HG03378 (cell line): ENCODE measurements around the gene SRSF8.

ENCODE experiments used
- ATAC-seq: cut with Tn5 transposase; IDR thresholded peaks from one replicate; pipeline ENCODE4 v1.9.1; 2021; ENCODE audit warnings: mild to moderate bottlenecking, moderate library complexity; ENCODE audit not compliant: unreplicated experiment

The SRSF8 gene

DNA sequence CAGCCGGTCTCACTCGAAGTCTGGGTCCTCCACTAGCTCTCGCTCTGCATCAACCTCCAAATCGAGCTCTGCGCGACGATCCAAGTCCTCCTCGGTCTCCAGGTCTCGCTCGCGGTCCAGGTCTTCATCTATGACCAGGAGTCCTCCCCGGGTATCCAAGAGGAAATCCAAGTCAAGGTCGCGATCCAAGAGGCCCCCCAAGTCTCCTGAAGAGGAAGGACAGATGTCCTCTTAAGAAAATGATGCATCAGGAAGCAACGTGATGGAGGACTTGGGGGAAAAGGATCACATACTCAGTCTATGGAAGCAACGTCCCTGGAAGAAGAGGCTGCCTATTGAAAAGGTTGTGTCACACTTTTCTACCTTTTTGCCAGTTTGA lies 1.1 kb downstream of the SRSF8 start:
- ATAC-seq = no peak

DNA sequence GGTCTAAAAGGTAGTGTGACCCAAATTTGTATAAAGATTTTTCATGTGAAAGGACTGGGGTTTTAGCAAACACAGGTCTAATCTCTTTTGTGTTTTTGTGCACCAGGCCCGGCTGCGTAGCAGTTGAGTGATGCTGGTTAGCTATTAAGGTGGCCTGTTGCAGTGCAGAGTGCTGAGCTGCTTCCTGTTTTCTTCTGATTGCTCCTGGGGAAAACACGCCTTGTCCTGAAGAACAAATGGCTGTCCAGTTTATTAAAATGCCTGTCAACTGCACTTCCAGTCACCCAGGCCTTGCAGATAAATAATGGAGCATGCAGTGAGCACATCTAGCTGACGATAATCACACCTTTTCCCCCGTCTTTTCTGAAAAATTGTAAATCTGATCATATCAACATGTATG lies 1.8 kb downstream of the SRSF8 start:
- ATAC-seq = peak; percentile 81

DNA sequence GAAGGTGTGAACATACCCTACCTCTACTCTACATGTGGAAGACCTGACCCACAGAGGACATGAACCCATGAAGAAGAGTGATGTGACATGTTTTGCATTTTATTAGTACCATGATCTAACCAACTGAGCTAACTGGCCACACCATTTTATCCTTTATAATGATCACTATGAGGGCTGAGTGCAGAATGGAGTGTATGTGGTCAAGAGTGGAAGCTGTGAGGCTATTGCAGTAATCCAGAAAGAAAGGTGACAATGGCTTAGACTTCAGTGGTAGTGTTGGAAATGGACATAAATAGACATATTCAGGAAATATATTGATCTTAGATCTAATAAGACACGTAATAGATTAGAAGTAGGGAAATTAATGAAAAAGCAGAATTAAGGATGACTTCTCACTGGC lies 3.8 kb downstream of the SRSF8 start:
- no peak for ATAC-seq

DNA sequence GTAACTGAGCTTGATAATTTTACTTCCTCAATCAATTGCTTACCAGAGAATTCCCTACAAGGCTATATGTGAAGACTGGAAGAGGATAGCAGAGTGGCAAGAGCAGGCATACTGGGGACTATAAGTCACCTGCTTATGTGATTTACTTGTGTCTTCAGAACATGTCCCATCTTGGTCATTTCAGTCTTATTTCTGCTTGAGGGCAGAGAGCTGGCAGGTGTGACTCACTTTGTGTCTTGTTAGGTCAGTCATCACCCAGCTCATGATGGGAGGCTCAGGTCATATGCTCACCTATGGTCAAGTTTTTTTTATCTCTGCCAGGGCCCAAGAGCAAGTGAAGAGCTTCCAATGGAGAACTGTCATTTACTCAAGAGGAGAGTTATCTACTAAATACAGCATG lies 6.2 kb downstream of the SRSF8 start:
- no peak for ATAC-seq

DNA sequence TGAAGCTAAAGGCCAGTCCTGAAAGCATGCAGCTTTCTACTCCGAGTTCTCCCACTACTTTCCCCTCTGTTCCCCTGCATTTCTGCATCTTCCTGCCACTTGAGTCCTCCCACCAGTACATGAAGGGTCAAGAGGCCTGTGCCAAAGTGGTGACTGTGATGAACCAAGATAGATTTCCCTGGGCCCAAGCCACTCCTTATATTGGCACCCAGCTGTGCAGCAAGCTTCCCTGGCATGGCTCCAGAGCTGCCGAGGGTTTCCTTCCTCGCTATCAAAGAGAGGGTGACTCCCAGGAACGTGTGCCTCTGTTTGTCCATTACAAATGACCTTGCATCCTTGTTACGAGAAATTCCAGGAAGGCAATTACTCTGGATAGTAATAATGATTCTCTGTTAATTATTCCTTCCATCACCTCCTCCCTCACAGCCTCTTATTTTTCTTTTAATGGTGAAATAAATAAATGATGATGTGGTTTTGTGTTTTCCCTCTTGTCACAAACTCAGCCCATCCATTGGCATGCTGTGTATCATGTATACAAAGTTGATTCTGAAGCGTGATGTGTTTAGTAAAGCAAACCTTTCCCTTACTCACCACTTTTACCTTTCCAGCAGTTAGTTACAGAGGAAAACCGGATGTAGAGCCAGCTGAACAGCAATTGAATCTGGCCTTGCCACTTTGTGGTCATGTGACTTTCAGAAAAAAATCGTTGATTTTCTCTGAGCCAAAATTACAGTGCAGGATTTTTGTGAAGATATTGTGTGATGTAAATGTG lies 8.3 kb downstream of the SRSF8 start:
- no peak for ATAC-seq

DNA sequence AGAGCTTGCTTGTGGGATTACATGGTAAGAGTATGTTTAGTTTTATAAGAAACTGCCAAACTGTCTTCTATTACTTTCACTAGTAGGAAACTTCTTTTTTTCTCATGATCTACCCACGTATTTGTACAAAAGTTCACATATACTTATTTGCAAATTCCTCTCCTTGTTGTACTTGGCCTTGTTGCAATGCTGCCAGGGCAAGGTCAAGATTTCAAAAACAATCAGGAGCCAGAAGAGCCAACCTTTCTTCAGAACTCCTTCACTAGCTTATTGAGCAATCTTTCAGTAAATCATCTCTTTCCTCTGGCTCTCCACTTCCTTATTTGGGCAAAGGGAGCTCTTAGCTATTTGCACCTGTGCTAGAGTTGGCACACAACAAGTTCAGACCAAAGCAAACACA lies 9.7 kb downstream of the SRSF8 start:
- peak; percentile 79 for ATAC-seq

DNA sequence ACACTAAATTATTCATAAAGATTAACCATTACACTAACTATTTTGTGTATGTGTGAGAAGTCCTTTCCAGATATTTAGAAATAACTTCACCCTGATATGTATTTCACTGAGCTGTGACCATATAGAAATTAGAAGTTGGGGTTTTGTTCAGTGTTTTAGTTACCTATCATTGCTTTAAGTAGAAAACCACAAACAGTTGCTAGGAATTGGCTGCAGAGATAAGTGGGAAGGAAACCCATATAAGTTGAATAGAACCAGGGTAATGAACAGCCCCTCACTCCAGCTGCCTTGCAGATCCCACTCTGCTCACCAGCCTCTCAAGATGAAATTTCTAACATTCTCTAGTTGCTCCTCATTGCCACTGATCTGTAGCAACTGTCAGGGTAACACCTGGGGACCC lies 10.3 kb downstream of the SRSF8 start:
- peak; percentile 9 for ATAC-seq

DNA sequence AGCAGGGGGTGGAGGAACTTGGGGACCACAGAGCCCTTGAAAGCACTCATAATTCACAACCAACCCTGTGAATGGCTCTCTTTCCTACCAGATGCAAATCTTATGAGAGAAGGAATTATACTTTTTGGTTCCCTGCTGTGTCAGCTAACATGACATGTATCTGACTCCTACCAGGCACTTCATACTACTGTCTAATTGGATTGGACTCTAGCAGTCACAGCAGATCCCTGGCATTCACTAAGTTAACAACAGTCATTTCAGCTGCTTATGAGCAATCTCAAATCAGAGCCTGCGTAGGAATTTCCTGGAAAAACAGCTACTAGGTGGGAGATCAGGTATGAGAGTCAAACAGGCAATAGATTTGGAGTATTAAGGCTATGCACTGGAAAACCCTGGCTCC lies 11.8 kb downstream of the SRSF8 start:
- no peak for ATAC-seq

DNA sequence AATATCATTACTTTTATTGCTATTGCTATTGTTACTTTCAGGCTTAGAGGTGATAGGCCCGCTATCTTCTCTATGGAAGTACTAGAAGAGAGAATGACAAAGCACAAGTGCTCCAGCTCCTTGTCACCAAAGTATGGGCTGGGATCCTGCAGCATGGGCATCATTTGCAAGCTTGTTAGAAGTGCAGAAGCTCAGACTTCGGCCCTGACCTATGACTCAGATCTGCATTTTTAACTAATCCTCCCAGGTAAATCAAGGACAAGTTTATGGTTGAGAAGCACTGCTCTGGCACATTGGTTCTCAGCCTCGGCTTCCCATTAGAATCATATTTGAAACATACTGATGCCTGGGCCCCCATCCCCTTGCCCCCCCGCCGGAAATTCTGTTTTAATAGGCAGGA lies 14.3 kb downstream of the SRSF8 start:
- ATAC-seq = no peak

DNA sequence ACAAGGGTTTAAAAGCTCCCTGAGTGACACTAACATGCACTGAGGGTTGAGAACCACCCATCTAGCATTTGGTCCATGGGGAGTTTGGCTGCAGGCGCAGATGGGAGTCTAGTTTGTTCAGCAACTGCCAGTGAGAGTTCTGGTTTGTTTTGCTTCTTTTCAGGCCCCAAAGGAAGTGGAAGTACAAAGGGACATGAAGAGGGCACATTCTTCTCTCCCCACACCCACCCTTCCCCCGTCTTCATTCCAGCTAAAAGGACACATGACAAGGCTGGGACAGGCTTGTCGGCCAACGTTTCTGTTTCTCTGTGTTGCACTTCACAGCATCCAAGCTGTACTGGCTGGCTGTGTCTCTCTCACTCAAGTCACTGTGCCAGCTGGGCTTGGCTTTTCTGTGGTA lies 14.7 kb downstream of the SRSF8 start:
- no peak for ATAC-seq

DNA sequence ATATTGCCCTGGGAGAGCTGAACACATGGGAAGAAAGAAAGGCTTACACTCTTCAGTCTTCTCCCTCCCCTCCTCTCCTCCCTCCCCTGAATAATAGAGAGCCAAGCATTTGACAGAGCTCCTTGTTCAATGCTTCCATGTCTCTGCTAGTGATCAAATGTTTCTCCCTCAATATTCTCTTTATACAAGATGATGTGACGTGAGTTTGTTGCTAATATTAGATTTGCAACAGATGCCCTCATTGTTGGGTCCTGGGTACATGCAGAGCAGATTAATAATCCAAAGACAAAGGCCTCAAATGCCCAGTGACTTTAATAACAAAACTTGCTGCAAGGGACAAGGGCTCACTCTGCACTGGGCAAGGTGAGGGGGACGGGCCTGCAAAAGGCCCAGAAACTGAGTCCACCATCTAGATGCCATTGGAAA lies 15.9 kb downstream of the SRSF8 start:
- ATAC-seq = no peak

DNA sequence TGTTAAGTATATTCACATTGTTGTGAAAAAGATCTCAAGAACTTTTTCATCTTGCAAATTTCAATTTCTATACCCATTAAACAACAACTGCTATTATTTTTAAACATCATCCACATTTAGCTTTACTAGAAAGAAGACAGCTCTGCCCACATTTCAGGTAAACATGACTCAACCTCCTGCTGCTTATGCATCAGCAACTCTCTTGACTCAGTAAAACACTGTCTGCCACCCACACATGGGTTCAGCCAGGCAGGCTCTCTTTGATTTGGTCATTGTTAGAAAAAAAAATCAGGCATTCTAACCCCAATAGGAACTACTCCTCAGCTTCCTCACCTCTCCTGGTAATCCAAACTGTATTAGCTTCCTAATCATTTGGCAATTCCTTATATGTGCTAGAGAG lies 17.8 kb downstream of the SRSF8 start:
- peak; percentile 55 for ATAC-seq

DNA sequence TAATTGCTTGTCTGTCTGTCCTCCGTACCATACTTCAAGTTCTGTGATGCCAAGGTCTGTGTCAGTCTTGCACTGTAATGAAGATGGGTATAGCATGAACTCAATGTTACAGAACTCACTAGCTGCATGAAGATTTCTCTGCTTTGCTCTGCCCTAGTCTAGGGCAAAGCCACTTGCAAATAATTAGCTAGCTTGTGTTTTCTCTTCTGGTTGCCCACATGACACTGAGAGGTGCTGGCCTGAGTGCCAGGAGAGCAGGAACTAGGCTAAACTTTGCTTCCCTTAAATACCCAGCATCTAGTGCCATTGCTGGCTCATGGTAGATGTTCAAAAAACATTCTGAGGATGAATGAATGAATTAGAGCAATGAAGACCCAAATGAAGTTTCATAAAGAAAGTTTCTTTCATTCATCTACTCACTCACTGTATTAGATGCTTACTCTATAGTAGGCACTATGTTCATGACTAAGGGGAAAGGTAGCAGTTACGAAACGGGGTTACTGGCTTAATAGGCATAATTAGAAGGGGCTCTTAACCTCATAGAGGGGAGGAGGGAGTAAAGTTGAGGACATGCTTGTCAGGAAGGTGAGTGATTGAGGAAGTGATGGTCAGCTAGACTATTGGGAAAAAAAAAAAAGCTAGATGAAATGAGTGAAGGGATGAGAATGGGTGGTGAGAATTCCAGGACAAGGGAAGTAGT lies 18.5 kb downstream of the SRSF8 start:
- ATAC-seq = peak; percentile 26

DNA sequence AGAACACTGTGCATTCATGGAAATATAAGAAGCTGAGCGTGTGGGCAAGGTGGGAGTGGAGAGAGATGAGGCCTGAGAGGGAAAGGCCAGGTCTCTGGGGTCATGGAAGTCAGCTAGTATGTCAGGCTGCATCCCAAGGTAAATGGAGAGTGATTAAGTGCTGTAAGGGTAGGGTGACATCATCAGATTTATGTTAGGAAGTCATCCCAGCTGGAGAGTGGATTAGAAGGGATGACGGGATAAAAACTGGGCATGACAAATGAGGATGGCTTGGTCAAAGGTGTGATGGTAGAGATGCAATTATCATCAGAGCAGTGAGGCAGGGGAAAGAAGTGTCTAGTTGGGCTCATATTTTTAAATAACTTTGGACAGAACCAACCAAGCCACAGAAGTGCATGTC lies 19.4 kb downstream of the SRSF8 start:
- no peak for ATAC-seq

DNA sequence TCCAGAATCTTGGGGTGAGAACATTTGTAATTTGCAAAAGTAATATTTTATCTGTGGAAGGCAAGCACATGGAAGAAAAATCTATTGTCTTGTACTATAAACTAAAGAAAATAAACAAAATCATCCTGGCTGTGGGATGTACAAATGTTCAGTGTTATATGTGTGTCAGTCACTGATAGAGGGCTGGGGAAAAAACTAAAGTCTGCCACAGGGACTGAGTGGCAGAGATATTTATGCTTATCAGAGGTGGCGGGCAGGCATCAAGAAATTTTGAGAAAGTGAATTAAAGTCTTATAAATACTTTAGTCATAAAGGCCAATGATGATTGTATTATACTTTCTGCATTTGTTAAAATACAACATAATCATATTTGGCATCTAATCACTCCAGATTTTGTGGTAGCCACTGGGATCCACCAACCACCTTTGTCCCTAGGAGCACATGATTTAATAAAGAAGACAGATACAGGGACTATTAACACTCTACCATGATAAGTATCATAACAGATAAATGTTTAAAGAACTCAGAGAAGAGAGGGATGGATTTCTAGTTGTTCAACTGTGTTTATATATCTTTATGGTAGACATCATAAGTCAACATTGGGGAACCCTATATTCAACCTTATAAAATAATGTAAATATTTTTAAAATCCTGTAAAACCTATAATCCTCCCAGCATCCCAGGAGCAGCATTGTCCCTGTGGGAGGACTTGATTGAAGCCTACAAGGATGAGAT lies 20.3 kb downstream of the SRSF8 start:
- no peak for ATAC-seq

DNA sequence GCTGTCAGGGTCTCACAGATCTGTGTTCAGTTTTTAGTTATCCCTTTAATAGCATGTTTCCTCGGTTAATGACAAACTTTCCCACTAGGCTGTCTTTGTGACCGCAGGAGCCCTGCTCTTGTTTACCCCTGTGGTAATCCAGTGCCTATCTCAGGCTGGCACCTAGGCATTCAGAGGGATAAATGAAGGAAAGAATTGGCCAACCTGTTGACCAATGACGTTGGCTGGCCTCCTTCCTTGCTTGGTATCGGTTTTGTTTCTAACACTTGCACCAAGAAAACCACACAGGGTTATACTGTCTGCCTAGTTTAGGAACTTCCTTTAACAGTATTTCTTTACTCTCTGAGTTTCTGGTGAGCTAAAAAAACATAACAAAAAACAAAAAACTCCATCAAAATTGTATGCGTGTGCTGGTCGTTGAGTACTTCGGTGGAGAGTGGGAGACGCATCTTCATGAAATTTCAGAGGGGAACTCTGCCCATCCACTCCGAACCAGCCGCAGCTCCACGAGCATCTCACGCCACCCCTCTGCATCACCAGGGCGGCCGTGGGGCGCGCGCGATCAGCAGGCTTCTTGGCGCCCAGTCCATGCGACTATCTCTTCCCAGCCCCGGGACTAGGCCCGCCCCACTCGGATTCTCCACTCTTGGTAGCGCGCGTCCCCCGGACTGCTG lies 22.4 kb downstream of the SRSF8 start:
- ATAC-seq = peak; percentile 39

DNA sequence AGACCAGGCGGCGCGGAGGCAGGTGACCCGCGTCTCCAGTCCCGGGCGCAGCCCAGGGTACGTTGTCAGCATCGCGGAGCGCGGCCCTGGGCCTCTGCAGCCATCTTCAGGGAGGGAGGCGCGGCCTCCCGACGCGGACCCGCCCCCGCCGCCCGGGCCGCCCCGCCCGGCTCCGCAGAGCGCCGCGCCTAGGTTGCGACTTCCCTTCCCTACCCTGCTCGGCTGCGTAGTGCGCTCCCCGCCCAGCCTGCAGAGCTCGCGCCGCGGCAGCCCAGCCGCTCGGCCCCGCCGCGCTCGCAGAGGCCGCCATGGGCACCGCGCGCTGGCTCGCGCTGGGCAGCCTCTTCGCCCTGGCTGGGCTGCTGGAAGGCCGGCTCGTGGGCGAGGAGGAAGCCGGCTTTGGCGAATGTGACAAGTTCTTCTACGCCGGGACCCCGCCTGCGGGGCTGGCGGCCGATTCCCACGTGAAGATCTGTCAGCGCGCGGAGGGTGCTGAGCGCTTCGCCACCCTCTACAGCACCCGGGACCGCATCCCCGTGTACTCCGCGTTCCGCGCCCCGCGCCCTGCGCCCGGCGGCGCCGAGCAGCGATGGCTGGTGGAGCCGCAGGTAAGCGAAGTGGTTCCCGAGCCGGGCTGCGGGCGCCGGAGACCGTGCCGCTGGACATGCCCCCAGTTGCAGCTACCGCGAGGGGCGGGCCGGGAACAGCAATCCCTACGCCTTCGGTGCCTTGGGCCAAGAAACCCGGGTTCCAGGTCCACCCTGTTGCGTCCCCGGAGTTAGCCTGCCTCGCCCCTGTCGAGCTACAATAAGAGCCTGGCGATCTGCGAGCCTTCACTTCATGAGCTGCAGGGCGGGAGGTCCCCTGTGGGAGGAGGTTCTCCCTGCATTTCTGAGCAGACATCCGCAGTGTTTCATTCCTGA lies 23.2 kb downstream of the SRSF8 start, which contains the start of gene ENDOD1:
TSS of gene ENDOD1 (plus strand) at position 227 of the 923 bp plus-strand sequence. CDS start at position 309, 82 bp downstream.
- peak; percentile 75 for ATAC-seq

DNA sequence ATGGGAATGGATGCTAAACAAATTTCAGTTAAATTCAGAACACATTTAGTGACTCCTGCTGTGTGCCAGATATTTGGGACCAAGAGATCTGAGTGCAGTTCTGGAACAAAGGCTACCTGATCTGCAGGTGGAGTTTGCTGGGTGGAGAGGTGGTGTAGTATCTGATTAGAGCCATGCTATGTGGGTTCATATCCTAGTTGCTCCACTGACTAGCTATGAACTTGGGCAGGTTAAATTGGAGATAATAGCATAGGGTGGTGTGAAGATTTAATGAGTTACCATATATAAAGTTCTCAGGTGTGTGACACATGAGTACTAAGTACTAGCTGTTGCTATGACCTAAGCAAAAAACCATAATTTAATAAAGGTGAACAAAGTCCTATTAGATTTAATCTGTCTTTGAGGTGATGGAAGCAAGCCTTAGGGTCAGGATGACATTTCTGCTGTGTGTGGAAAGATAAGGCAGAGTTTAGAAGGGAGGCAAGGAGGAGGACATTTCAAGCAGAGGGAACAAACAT lies 25.0 kb downstream of the SRSF8 start:
- ATAC-seq = no peak

DNA sequence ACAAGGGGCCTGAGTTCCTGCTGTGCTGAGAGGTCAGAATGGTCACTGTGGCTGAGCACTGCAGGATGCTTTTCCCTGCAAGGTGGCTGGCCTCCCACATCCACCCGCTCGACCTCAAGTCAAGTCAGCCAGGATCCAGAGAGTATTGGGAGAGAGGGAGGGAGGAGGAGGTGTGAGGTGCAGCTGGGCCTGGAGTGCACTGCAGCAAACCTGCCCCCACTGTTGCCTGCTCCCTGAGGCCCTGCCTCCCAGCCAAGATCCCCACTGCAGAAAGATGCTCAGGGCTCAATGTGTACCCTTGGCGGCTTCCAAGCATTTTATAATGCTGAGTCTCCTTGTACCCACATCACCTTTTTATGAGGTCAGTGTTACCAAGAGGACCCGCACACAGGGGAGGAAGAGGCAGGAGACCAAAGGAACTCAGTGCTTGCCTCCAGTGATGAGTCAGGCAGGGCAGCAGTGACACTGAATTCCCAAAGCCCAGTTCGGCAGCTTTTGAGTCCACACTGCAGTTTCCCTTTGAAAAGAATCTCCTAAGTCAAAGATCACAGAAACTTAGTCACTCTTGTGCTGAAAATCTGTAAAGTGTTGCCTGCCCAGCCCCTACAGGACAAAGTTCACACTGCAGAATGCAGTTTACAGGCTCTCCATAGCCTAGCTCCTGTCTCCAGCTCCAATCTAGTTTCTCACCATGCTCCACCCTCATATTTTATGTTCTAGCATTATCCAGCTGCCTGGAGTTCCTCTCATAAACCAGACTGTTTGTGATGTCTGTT lies 26.0 kb downstream of the SRSF8 start:
- no peak for ATAC-seq
